Measurements from ENCODE around the gene GLRA3.

- TF ChIP-seq CTCF (conservative IDR thresholded peaks at IDR 0.05 in 1 of 2, IDR thresholded peaks at IDR 0.05 in 1 of 2; ENCODE audit: low read depth in 1 of 2, low read length in 2 of 2) = peak; percentile 83 to 86
- no peak for TF ChIP-seq EZH2 (IDR thresholded peaks at IDR 0.05; ENCODE audit: low read length, missing control alignments)
Measured at GRCh38 chr4:174631901-174632758, 196.9 kb downstream of the GLRA3 start.
